SK-N-SH treated with all-trans-retinoic acid at 6 μM for 48 hours (cell line): ENCODE results near the gene MANBA.

Source experiments
- ATAC-seq: fragments of 200-7000 bp; cut with Tn5 transposase; 3 replicates; pipeline ENCODE4 v1.9.1; 2020; ENCODE audit warnings: mild to moderate bottlenecking, moderate library complexity
- ARNTL ChIP-seq: fragments of 450-650 bp; formaldehyde crosslinking; IDR thresholded peaks from 2 replicates; pipeline ENCODE4 v1.5.0; 2020; ENCODE audit warnings: low read depth, mild to moderate bottlenecking, moderate library complexity, borderline replicate concordance
- BACH2 ChIP-seq: fragments of 250-450 bp; sonication (Bioruptor Pico); IDR thresholded peaks from 2 replicates; pipeline ENCODE4 v1.9.0; 2021; ENCODE audit warnings: mild to moderate bottlenecking, borderline replicate concordance
- CREB5 ChIP-seq: fragments of 250-450 bp; sonication (Bioruptor Pico); IDR thresholded peaks from 2 replicates; pipeline ENCODE4 v1.5.1; 2020; ENCODE audit warnings: low read depth, mild to moderate bottlenecking, moderate library complexity
- CSDC2 ChIP-seq: fragments of 250-450 bp; sonication (Bioruptor Pico); IDR thresholded peaks from 2 replicates; pipeline ENCODE4 v1.5.0; 2020; ENCODE audit warnings: mild to moderate bottlenecking, moderate library complexity
- CSRNP3 ChIP-seq: fragments of 250-450 bp; sonication (Bioruptor Pico); IDR thresholded peaks from 2 replicates; pipeline ENCODE4 v1.5.1; 2021; ENCODE audit warnings: mild to moderate bottlenecking, moderate library complexity
- ESRRG ChIP-seq: fragments of 250-450 bp; sonication (Bioruptor Pico); IDR thresholded peaks from 2 replicates; pipeline ENCODE4 v1.6.1; 2021; ENCODE audit warnings: mild to moderate bottlenecking
- GLIS3 ChIP-seq: fragments of 250-450 bp; sonication (Bioruptor Pico); IDR thresholded peaks from 2 replicates; pipeline ENCODE4 v1.5.0; 2020; ENCODE audit warnings: mild to moderate bottlenecking, moderate library complexity
- ISL1 ChIP-seq: fragments of 250-450 bp; sonication (Bioruptor Pico); IDR thresholded peaks from 2 replicates; pipeline ENCODE4 v2.1.2; 2022; ENCODE audit warnings: mild to moderate bottlenecking, moderate library complexity
- PATZ1 ChIP-seq: fragments of 250-450 bp; sonication (Bioruptor Pico); IDR thresholded peaks from 2 replicates; pipeline ENCODE4 v1.8.0; 2020; ENCODE audit warnings: mild to moderate bottlenecking, moderate library complexity, borderline replicate concordance
- POU6F1 ChIP-seq: fragments of 250-450 bp; sonication (Bioruptor Pico); IDR thresholded peaks from 2 replicates; pipeline ENCODE4 v1.8.0; 2021; ENCODE audit warnings: low read depth, mild to moderate bottlenecking, moderate library complexity, borderline replicate concordance
- PPARA ChIP-seq: fragments of 250-450 bp; sonication (Bioruptor Pico); IDR thresholded peaks from 2 replicates; pipeline ENCODE4 v1.5.0; 2020; ENCODE audit warnings: mild to moderate bottlenecking, borderline replicate concordance
- RARB ChIP-seq: fragments of 250-450 bp; sonication (Bioruptor Pico); IDR thresholded peaks from 2 replicates; pipeline ENCODE4 v1.8.0; 2021; ENCODE audit warnings: mild to moderate bottlenecking, moderate library complexity
- SNAI2 ChIP-seq: fragments of 250-450 bp; sonication (Bioruptor Pico); IDR thresholded peaks from 2 replicates; pipeline ENCODE4 v1.5.0; 2020; ENCODE audit warnings: mild to moderate bottlenecking, moderate library complexity
- TCF4 ChIP-seq: fragments of 250-450 bp; sonication (Bioruptor Pico); IDR thresholded peaks from 2 replicates; pipeline ENCODE4 v1.8.0; 2021; ENCODE audit warnings: mild to moderate bottlenecking, moderate library complexity, borderline replicate concordance
- TOX ChIP-seq: fragments of 250-450 bp; sonication (Bioruptor Pico); IDR thresholded peaks from 2 replicates; pipeline ENCODE4 v1.8.0; 2021; ENCODE audit warnings: mild to moderate bottlenecking, moderate library complexity, borderline replicate concordance
- TSHZ2 ChIP-seq: fragments of 250-450 bp; sonication (Bioruptor Pico); IDR thresholded peaks from 2 replicates; pipeline ENCODE4 v1.5.0; 2020; ENCODE audit warnings: mild to moderate bottlenecking, moderate library complexity
- ZC3H10 ChIP-seq: fragments of 250-450 bp; sonication (Bioruptor Pico); IDR thresholded peaks from 2 replicates; pipeline ENCODE4 v1.5.1; 2021; ENCODE audit warnings: mild to moderate bottlenecking, moderate library complexity
- ZFP3 ChIP-seq: fragments of 250-450 bp; sonication (Bioruptor Pico); IDR thresholded peaks from 2 replicates; pipeline ENCODE4 v1.5.0; 2020; ENCODE audit warnings: mild to moderate bottlenecking, moderate library complexity
- ZFP30 ChIP-seq: fragments of 450-650 bp; formaldehyde crosslinking; IDR thresholded peaks from 2 replicates; pipeline ENCODE4 v1.5.0; 2022; ENCODE audit warnings: mild to moderate bottlenecking, moderate library complexity
- ZNF565 ChIP-seq: fragments of 450-650 bp; formaldehyde crosslinking; conservative IDR thresholded peaks from 2 replicates; pipeline ENCODE4 v1.5.0; 2020; ENCODE audit warnings: low read depth, mild to moderate bottlenecking, moderate library complexity
- ZNF8 ChIP-seq: fragments of 450-650 bp; formaldehyde crosslinking; IDR thresholded peaks from 2 replicates; pipeline ENCODE4 v1.5.0; 2020; ENCODE audit warnings: mild to moderate bottlenecking, moderate library complexity

The MANBA gene

GRCh38 chr4:102678107-102678506 is 82.7 kb downstream of the MANBA start:
- TF ChIP-seq ZNF8 (CRISPR knock-in tag), result no peak
- no peak for TF ChIP-seq GLIS3
- no peak for TF ChIP-seq ISL1
- TF ChIP-seq POU6F1 (CRISPR knock-in tag), result no peak
- no peak for TF ChIP-seq ZC3H10 (CRISPR knock-in tag)
- no peak for TF ChIP-seq ZNF565 (CRISPR knock-in tag)
- TF ChIP-seq SNAI2 (CRISPR knock-in tag), result no peak
- TF ChIP-seq ARNTL, result no peak
- no peak for TF ChIP-seq TCF4 (CRISPR knock-in tag)
- TF ChIP-seq ZFP30 (CRISPR knock-in tag), result no peak
- TF ChIP-seq PATZ1 (CRISPR knock-in tag), result no peak
- ATAC-seq, result no peak

- peak; percentile 88 for ATAC-seq
- TF ChIP-seq BACH2 (CRISPR knock-in tag) (no peak), ISL1 (no peak), PPARA (CRISPR knock-in tag) (no peak), ZFP3 (CRISPR knock-in tag) (no peak), CSRNP3 (CRISPR knock-in tag) (no peak), CSDC2 (CRISPR knock-in tag) (no peak), TCF4 (CRISPR knock-in tag) (no peak), ZNF8 (CRISPR knock-in tag) (no peak), SNAI2 (CRISPR knock-in tag) (no peak), ZFP30 (CRISPR knock-in tag) (no peak), GLIS3 (no peak), CREB5 (no peak)
Measured at GRCh38 chr4:102675141-102675540, 85.6 kb downstream of the MANBA start.

GRCh38 chr4:102667001-102667400 is 93.8 kb downstream of the MANBA start:
- no peak for ATAC-seq
- TF ChIP-seq POU6F1 (CRISPR knock-in tag) (no peak), ZNF565 (CRISPR knock-in tag) (no peak), ZNF8 (CRISPR knock-in tag) (no peak), TSHZ2 (CRISPR knock-in tag) (no peak), ZC3H10 (CRISPR knock-in tag) (no peak), CREB5 (no peak), TOX (CRISPR knock-in tag) (no peak), PATZ1 (CRISPR knock-in tag) (no peak), ISL1 (no peak), RARB (CRISPR knock-in tag) (no peak), ESRRG (CRISPR knock-in tag) (no peak), CSRNP3 (CRISPR knock-in tag) (no peak), PPARA (CRISPR knock-in tag) (no peak), CSDC2 (CRISPR knock-in tag) (no peak), SNAI2 (CRISPR knock-in tag) (no peak), ZFP30 (CRISPR knock-in tag) (no peak)
